Right ventricle myocardium superior (tissue), 1 donor: ENCODE measurements around the gene GRIK2. TPM values are rescaled to one million over a fixed set of nuclear protein-coding genes. Genes with fewer than 3 reads are reported as not detected.

Source experiments
- ATAC-seq: fragments of 200-7000 bp; cut with Tn5 transposase; one replicate; pipeline ENCODE4 v1.9.1; 2020; ENCODE audit warnings: mild to moderate bottlenecking; ENCODE audit not compliant: poor library complexity
- DNase-seq: peaks from one replicate; pipeline ENCODE4 v3.0.0-alpha.2; 2020
- intact Hi-C: fragments of 100-400 bp; cut with DNase I; formaldehyde crosslinking; loops from one replicate; pipeline ENCODE4 v1.11.2; 2022
- total RNA-seq: library from RNA; stranded (reverse); fragmentation: NEBNext Ultra II Directional; extraction: Animal tissue kit (Norgen Biotek cat#: 25700); gene quantifications from one replicate; pipeline ENCODE4 v1.2.1, GENCODE V29; 2021
- donor health status: DM: no; HTN: yes; CAD: no; lungs with severe emphysema.

Gene GRIK2
- total RNA-seq, 1 donor from 2014 or later: 5.5 TPM

GRCh38 chr6:101728956-101729355 is 335.4 kb downstream of the GRIK2 start:
- no peak for DNase-seq
- ATAC-seq: no peak
- intact Hi-C loops: no loop called here

- intact Hi-C loops: no loop called here
- DNase-seq: no peak
- ATAC-seq: no peak
These were observed 337.4 kb downstream of the GRIK2 start for GRCh38 chr6:101730954-101731353.

GRCh38 chr6:101733899-101734298 is 340.4 kb downstream of the GRIK2 start:
- ATAC-seq (no peak), DNase-seq (no peak)
- intact Hi-C loops: no loop called here

- intact Hi-C loops: no loop called here
- DNase-seq (no peak), ATAC-seq (no peak)
These were observed 345.0 kb downstream of the GRIK2 start for GRCh38 chr6:101738481-101738880.

- no peak for ATAC-seq
- intact Hi-C loops: no loop called here
- DNase-seq: no peak
These were observed 347.1 kb downstream of the GRIK2 start for GRCh38 chr6:101740631-101741030.

GRCh38 chr6:101741474-101742171 is 348.1 kb downstream of the GRIK2 start:
- peak; percentile 93 for ATAC-seq

GRCh38 chr6:101747160-101747559 is 353.7 kb downstream of the GRIK2 start:
- ATAC-seq (peak; percentile 92), DNase-seq (no peak)
- intact Hi-C loops: no loop called here

More at GRCh38 chr6:101741474-101742171, 348.1 kb downstream of the GRIK2 start:
- intact Hi-C loops: no loop called here
- DNase-seq: no peak

GRCh38 chr6:101747716-101748115 is 354.2 kb downstream of the GRIK2 start:
- ATAC-seq (peak; percentile 91), DNase-seq (peak; percentile 43)
- intact Hi-C loops: no loop called here

GRCh38 chr6:101755931-101756330 is 362.4 kb downstream of the GRIK2 start:
- DNase-seq (no peak), ATAC-seq (no peak)
- intact Hi-C loops: no loop called here

GRCh38 chr6:101758368-101758767 is 364.9 kb downstream of the GRIK2 start:
- intact Hi-C loops: no loop called here
- ATAC-seq (no peak), DNase-seq (no peak)

- no peak for DNase-seq
- ATAC-seq: peak; percentile 83
- intact Hi-C loops: no loop called here
These were observed 367.5 kb downstream of the GRIK2 start for GRCh38 chr6:101760843-101761621.

GRCh38 chr6:101762851-101763250 is 369.3 kb downstream of the GRIK2 start:
- ATAC-seq: peak; percentile 39
- no peak for DNase-seq
- intact Hi-C loops: no loop called here

- DNase-seq (no peak), ATAC-seq (no peak)
- intact Hi-C loops: no loop called here
These were observed 371.8 kb downstream of the GRIK2 start for GRCh38 chr6:101765281-101765680.

GRCh38 chr6:101770116-101770515 is 376.6 kb downstream of the GRIK2 start:
- intact Hi-C loops: no loop called here
- ATAC-seq (no peak), DNase-seq (no peak)

GRCh38 chr6:101776919-101777350 is 383.4 kb downstream of the GRIK2 start:
- peak; percentile 37 for DNase-seq
- ATAC-seq: peak; percentile 74
- intact Hi-C loops: no loop called here

- intact Hi-C loops: no loop called here
- no peak for DNase-seq
- ATAC-seq: peak; percentile 72
These were observed 384.1 kb downstream of the GRIK2 start for GRCh38 chr6:101777646-101778045.

- intact Hi-C loops: no loop called here
- ATAC-seq (peak; percentile 62), DNase-seq (no peak)
These were observed 385.7 kb downstream of the GRIK2 start for GRCh38 chr6:101779051-101779844.

GRCh38 chr6:101783287-101783686 is 389.8 kb downstream of the GRIK2 start:
- intact Hi-C loops: no loop called here
- DNase-seq: no peak
- no peak for ATAC-seq

- ATAC-seq (no peak), DNase-seq (no peak)
- intact Hi-C loops: no loop called here
These were observed 390.6 kb downstream of the GRIK2 start for GRCh38 chr6:101784094-101784493.
